HG03432 (cell line): Measurements from ENCODE around the gene PDE1C.

ENCODE experiments used
- ATAC-seq: cut with Tn5 transposase; IDR thresholded peaks from one replicate; pipeline ENCODE4 v1.9.1; 2021; ENCODE audit warnings: mild to moderate bottlenecking, moderate library complexity; ENCODE audit not compliant: unreplicated experiment

The PDE1C gene

DNA sequence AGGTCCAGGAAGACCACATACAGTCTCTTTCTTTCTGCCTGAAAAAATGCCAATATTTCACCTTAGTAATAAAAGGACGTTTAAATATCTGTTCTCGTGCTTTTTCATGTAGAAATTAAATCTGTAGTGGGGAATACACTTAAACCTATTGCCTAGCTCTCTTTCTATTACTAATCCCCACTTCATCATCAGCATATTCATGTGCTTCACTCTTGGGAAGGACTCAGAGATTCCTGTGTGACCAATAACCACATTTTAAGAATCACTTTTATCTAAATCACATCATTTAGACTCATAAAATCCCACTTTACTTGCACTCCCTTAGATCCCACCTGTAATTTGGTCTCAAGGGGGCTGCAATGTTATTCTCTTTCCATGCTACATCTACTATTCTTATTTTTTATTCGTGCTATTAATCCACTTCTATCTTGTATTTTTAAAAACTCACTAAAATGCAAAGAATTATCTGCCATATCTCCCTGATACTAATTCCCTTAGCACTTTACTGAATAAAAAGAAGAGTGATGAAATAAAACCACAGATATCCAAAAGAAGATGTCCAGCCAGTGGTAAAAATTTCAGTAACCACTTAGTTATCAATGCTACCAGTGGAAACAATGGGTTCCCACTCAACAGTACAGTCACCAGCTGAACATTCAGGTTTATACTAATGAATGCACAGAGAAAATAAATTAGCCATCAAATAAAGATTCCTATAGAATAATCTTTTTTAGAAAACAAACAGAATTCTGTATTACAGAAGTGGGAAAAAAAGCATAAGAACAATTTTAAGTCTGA lies 281.1 kb downstream of the PDE1C start:
- ATAC-seq: no peak

GRCh38 chr7:31788445-31788844 lies 281.8 kb downstream of the PDE1C start:
- peak; percentile 90 for ATAC-seq

DNA sequence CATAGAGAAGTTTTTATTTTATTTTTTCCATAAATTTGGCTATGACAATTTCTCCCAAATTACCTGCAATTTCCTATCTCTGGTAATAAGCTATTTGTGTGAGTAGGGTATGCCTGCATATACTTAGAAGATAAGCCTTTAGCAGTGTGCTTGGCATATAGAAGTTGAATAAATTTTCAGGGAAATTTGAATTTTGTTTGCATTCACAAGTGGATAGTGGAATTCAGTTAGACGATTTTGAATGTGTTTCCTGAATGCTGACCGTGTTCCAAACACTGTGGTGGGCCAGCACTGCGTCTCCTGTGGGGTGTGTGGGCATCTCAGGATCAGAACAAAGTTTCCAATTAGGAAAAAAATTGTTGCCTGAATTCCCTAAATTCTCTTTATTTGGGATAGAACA lies 283.9 kb downstream of the PDE1C start:
- ATAC-seq: no peak

GRCh38 chr7:31785101-31785500 lies 285.1 kb downstream of the PDE1C start:
- no peak for ATAC-seq

GRCh38 chr7:31783221-31783620 lies 287.0 kb downstream of the PDE1C start:
- no peak for ATAC-seq

DNA sequence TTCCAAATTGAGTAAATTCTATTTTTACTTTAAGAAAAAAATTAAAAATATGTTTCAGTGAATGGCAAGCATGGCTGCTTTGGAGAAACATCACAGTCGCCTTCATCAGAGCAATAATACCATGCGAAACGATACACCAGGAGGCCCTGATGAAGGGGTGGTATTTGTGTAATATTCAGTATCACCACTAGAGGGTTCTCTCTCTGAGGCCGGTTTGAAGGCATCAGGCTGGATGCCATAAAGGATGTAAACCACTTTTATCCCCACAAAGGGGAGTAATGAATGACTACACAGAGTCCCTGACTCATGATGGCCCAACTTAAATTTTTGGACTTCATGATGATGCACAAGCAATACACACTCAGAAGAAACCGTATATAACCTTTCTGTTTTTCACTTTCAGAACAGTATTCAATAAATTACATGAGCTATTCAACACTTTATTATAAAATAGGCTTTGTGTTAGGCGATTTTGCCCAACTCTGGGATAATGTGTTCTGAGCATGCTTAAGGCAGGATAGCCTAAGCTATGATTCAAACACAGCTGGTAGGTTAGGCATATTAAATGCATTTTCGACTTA lies 287.7 kb downstream of the PDE1C start:
- peak; percentile 79 for ATAC-seq

- no peak for ATAC-seq
These were observed 291.9 kb downstream of the PDE1C start for GRCh38 chr7:31778296-31778695.

GRCh38 chr7:31776616-31777015 lies 293.6 kb downstream of the PDE1C start:
- ATAC-seq: no peak

- ATAC-seq: no peak
These were observed 294.7 kb downstream of the PDE1C start for GRCh38 chr7:31775556-31775955.

- no peak for ATAC-seq
These were observed 298.0 kb downstream of the PDE1C start for GRCh38 chr7:31772211-31772610.

DNA sequence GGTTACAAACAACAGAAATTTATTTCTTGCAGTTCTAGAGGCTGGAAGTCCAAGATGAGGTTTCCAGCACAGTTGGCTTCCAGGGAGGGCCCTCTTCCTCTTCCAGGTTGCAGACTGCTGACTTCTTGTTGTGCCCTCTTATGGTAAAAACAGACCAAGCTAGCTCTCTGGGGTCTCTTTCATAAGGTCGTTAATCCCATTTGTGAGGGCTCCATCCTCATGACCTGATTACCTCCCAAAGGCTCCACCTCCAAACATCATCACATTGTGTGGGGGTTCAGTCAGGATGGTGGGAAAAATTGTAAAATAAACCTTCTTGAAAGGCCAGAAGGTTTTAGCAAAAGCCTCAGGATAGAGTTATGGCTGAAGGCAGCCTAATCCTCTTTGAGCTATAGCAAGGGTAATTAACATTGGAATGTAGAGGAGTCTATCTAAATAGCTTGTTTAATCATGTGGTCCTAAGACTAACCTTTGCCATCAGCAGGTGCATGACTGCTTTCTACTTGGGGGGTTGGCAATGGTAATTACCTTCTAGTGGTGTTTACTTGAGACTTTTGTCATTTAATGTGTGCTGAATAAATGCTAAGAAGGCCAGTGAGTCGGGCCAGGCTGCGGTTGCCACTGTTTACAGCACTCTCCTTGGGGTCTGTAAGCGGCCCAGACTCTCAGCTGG lies 302.4 kb downstream of the PDE1C start:
- no peak for ATAC-seq

DNA sequence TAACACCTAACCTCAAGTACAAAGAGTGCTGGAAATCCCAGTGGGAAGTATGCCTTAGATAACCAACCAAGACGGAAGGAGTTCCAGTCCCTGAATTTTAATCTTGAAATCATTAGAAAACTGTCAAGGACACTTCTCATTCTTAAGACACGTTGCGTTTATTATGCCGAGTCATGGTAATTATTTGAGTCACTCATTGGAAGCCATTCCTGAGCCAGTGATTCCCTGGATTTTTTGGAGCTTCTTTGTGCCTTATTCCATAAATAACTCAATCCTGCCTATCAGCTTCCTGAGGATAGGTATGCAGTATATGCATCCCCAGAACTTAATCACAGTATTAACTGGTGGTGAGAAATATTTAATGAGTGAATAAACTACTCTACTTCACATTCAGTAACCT lies 305.7 kb downstream of the PDE1C start:
- ATAC-seq: no peak

GRCh38 chr7:31763548-31763947 lies 306.7 kb downstream of the PDE1C start:
- no peak for ATAC-seq

DNA sequence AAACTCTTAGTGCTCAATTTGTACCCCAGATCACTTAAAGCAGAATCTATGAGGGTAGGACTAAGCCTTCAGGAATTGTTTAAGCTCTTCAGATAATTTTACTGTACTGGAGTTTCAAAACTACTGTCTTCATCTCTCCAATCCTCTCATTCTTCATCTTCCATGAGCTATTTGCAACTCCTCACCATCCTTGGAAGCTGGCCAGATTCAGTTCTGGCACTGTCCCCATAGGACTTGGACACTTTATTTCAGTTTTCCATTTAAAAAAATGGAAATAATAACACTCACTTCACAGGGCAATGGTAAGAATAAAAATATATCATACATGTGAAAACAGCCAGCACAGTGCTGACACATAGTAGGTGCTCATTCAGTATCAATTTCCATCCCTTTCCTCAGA lies 308.6 kb downstream of the PDE1C start:
- no peak for ATAC-seq

DNA sequence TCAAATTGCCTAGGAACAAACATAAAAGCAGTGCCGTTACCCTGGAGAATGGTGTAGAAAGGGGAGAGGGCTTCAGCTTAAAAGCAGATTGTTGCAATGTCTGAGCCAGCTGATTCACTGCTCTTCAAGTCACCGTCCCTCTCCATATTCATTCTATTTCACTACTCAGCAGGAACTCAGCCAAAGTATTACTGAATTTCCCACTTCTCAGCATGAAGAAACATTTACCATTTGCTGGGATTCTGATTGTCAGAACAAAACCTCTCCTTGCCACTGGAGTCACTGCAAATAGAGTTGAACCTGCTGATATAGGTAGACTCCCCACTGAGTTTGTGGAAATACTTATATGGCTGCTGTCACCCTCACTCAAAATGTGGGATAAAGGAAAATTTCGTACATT lies 311.5 kb downstream of the PDE1C start:
- no peak for ATAC-seq

DNA sequence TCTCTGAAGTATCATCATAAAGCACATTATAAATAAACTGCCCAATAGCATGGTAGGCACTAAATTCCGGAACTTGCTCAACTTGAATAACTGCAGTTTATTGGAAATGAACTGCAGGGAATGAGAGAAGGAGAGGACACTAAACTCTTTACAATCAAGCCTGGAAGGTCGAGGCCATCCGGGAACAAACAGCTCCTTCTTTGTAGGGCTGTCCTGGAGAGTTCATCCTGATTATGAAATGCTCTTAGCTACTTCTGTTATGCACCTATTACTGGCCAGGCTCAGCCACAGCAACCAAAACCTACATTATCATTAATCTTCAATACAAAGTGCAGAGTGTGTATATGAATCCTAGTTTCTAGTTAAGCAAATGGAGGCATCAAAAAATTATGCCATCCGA lies 318.5 kb downstream of the PDE1C start:
- no peak for ATAC-seq

GRCh38 chr7:31748084-31748483 lies 322.1 kb downstream of the PDE1C start:
- no peak for ATAC-seq

- no peak for ATAC-seq
These were observed 322.7 kb downstream of the PDE1C start for GRCh38 chr7:31747553-31747952.

- ATAC-seq: peak; percentile 82
These were observed 325.8 kb downstream of the PDE1C start for GRCh38 chr7:31744294-31744874.

- ATAC-seq: no peak
These were observed 328.4 kb downstream of the PDE1C start for GRCh38 chr7:31741852-31742251.
